Mesenchymal stem cell (in vitro differentiated cells and primary cell): Measurements from ENCODE around the gene AGAP1.

Experiments used
- DNase-seq: peaks from one replicate; pipeline ENCODE4 v3.0.0-alpha.2; 2013
- H2AFZ ChIP-seq: one replicate; pipeline ENCODE4 v1.6.1; 2013; ENCODE audit warnings: low read depth, mild to moderate bottlenecking, control low read depth, inconsistent platforms, low read length, moderate library complexity
- H2AK5ac ChIP-seq: 2 replicates; pipeline ENCODE4 v1.6.1; 2013; ENCODE audit warnings: low read length, moderate library complexity, mild to moderate bottlenecking, inconsistent platforms; ENCODE audit not compliant: severe bottlenecking
- H2BK120ac ChIP-seq: one replicate; pipeline ENCODE4 v1.6.1; 2013; ENCODE audit warnings: low read depth, mild to moderate bottlenecking, inconsistent platforms, low read length, moderate library complexity
- H2BK12ac ChIP-seq, 2 experiments: one replicate each; pipeline ENCODE4 v1.6.1; 2013; ENCODE audit warnings: inconsistent platforms in 2 of 2, low read length in 2 of 2, mild to moderate bottlenecking in 2 of 2, moderate library complexity in 2 of 2, control low read depth in 1 of 2
- H2BK15ac ChIP-seq: one replicate; pipeline ENCODE4 v1.6.1; 2013; ENCODE audit warnings: mild to moderate bottlenecking, low read depth, inconsistent platforms; ENCODE audit not compliant: poor library complexity, severe bottlenecking
- H2BK5ac ChIP-seq: 2 replicates; pipeline ENCODE4 v1.6.1; 2013; ENCODE audit warnings: low read depth, mild to moderate bottlenecking, low read length, control low read depth, inconsistent platforms; ENCODE audit not compliant: poor library complexity, severe bottlenecking
- H3K14ac ChIP-seq, 2 experiments: one replicate each; pipeline ENCODE4 v1.6.1; 2013; ENCODE audit warnings: inconsistent platforms in 2 of 2, low read length in 2 of 2, control low read depth in 1 of 2, mild to moderate bottlenecking in 1 of 2, moderate library complexity in 1 of 2
- H3K18ac ChIP-seq, 2 experiments: one replicate each; pipeline ENCODE4 v1.6.1; 2013; ENCODE audit warnings: inconsistent platforms in 2 of 2, low read length in 2 of 2, control low read depth in 1 of 2, low read depth in 1 of 2, mild to moderate bottlenecking in 1 of 2
- H3K23ac ChIP-seq, 2 experiments: one replicate each; pipeline ENCODE4 v1.6.1; 2013; ENCODE audit warnings: inconsistent platforms in 2 of 2, low read length in 2 of 2, mild to moderate bottlenecking in 2 of 2, moderate library complexity in 2 of 2, control low read depth in 1 of 2
- H3K27ac ChIP-seq: 2 replicates; pipeline ENCODE4 v1.5.1; 2013; ENCODE audit warnings: mild to moderate bottlenecking, moderate library complexity, low read length, control low read depth, inconsistent platforms; ENCODE audit not compliant: poor library complexity, severe bottlenecking
- H3K27me3 ChIP-seq, 2 experiments: 2 replicates each; pipeline versions ENCODE4 v1.6.1 to v1.7.0; 2013; ENCODE audit warnings: low read length in 2 of 2, mild to moderate bottlenecking in 2 of 2, moderate library complexity in 2 of 2, control low read depth in 1 of 2, inconsistent platforms in 1 of 2; ENCODE audit not compliant: control insufficient read depth in 1 of 2, insufficient read depth in 1 of 2
- H3K36me3 ChIP-seq, 2 experiments: 2 replicates each; pipeline versions ENCODE4 v1.6.1 to v1.7.0; 2013; ENCODE audit warnings: low read length in 2 of 2, control low read depth in 1 of 2, inconsistent platforms in 1 of 2, low read depth in 1 of 2, mild to moderate bottlenecking in 1 of 2; ENCODE audit not compliant: insufficient read depth in 2 of 2, control insufficient read depth in 1 of 2
- H3K4ac ChIP-seq, 2 experiments: one replicate each; pipeline ENCODE4 v1.6.1; 2013; ENCODE audit warnings: inconsistent platforms in 2 of 2, low read length in 2 of 2, mild to moderate bottlenecking in 2 of 2, moderate library complexity in 2 of 2, control low read depth in 1 of 2, low read depth in 1 of 2
- H3K4me1 ChIP-seq: 2 replicates; pipeline ENCODE4 v1.6.1; 2013; ENCODE audit warnings: low read depth, low read length, control low read depth; ENCODE audit not compliant: control insufficient read depth, insufficient read depth
- H3K4me2 ChIP-seq: 2 replicates; pipeline ENCODE4 v1.6.1; 2013; ENCODE audit warnings: low read length, mild to moderate bottlenecking, inconsistent platforms; ENCODE audit not compliant: poor library complexity, severe bottlenecking
- H3K4me3 ChIP-seq, 2 experiments: 2 replicates each; pipeline versions ENCODE4 v1.5.1 to v1.7.0; 2013; ENCODE audit warnings: low read length in 2 of 2, mild to moderate bottlenecking in 2 of 2, control low read depth in 1 of 2, low read depth in 1 of 2; ENCODE audit not compliant: insufficient read depth in 1 of 2
- H3K79me1 ChIP-seq: replicated peaks from 2 replicates; pipeline ENCODE4 v1.6.1; 2013; ENCODE audit warnings: mild to moderate bottlenecking, control low read depth, low read length, inconsistent platforms; ENCODE audit not compliant: poor library complexity, severe bottlenecking
- H3K9ac ChIP-seq: 2 replicates; pipeline ENCODE4 v1.7.0; 2013; ENCODE audit warnings: mild to moderate bottlenecking, low read length, moderate library complexity
- H3K9me3 ChIP-seq: 2 replicates; pipeline ENCODE4 v1.7.0; 2013; ENCODE audit warnings: mild to moderate bottlenecking, low read length; ENCODE audit not compliant: control insufficient read depth
- H4K8ac ChIP-seq: one replicate; pipeline ENCODE4 v1.6.1; 2013; ENCODE audit warnings: inconsistent platforms, mild to moderate bottlenecking, low read length, moderate library complexity
- H4K91ac ChIP-seq: one replicate; pipeline ENCODE4 v1.6.1; 2013; ENCODE audit warnings: mild to moderate bottlenecking, low read length, inconsistent platforms
- WGBS: methylation state at CpG from one replicate; pipeline ENCODE4 v1.1.7; 2013; ENCODE audit warnings: mixed read lengths; 5-methylcytosine and 5-hydroxymethylcytosine counted together

The AGAP1 gene

GRCh38 chr2:235634435-235635158, 140.8 kb downstream of the AGAP1 start:
- H4K8ac ChIP-seq = no peak overlapping the region
- H2AK5ac ChIP-seq = no peak overlapping the region
- no peaks in the 10 kb centered on the region for H3K9me3 ChIP-seq
- no peak overlapping the region for H3K4ac ChIP-seq
- H2BK120ac ChIP-seq = no peak overlapping the region
- H3K23ac ChIP-seq = no peak overlapping the region
- no peak overlapping the region for H2BK15ac ChIP-seq
- peaks cover 12% of the 10 kb centered on the region for H3K4me1 ChIP-seq
- DNase-seq = peak; percentile 59
- H3K36me3 ChIP-seq = no peaks in the 10 kb centered on the region
- no peak overlapping the region for H3K27ac ChIP-seq
- WGBS = 81% methylated on average over 11 of the region's 12 CpGs
- peak overlapping the region; percentile 74 for H3K9ac ChIP-seq
- H3K4me3 ChIP-seq = peak overlapping the region in 1 of 2 experiments; percentile 44
- H2AFZ ChIP-seq = no peak overlapping the region
- no peak overlapping the region for H2BK5ac ChIP-seq
- no peak overlapping the region for H3K4me2 ChIP-seq
- no peak overlapping the region for H3K14ac ChIP-seq
- no peak overlapping the region for H2BK12ac ChIP-seq
- H3K27me3 ChIP-seq = no peaks in the 10 kb centered on the region
- H4K91ac ChIP-seq = no peak overlapping the region
- peaks cover 63% of the 10 kb centered on the region for H3K79me1 ChIP-seq
- H3K18ac ChIP-seq = no peak overlapping the region

- peaks cover 56% of the 10 kb centered on the region for H3K79me1 ChIP-seq
- H3K4me3 ChIP-seq = no peak overlapping the region
- H2BK12ac ChIP-seq = no peak overlapping the region
- WGBS = 94% methylated on average over 12 of the region's 12 CpGs
- peak overlapping the region; percentile 50 for H2BK15ac ChIP-seq
- no peak overlapping the region for H3K14ac ChIP-seq
- H2AK5ac ChIP-seq = no peak overlapping the region
- H3K4me1 ChIP-seq = peaks cover 14% of the 10 kb centered on the region
- H3K18ac ChIP-seq = no peak overlapping the region
- no peak overlapping the region for H4K8ac ChIP-seq
- no peak overlapping the region for H3K4me2 ChIP-seq
- no peaks in the 10 kb centered on the region for H3K36me3 ChIP-seq
- no peak overlapping the region for H3K23ac ChIP-seq
- H2BK120ac ChIP-seq = no peak overlapping the region
- no peak overlapping the region for H2AFZ ChIP-seq
- no peaks in the 10 kb centered on the region for H3K27me3 ChIP-seq
- no peak overlapping the region for H4K91ac ChIP-seq
- no peaks in the 10 kb centered on the region for H3K9me3 ChIP-seq
- H2BK5ac ChIP-seq = no peak overlapping the region
- no peak for DNase-seq
- no peak overlapping the region for H3K4ac ChIP-seq
- peak overlapping the region; percentile 24 for H3K9ac ChIP-seq
- no peak overlapping the region for H3K27ac ChIP-seq
Observed at GRCh38 chr2:235636546-235636945, 142.7 kb downstream of the AGAP1 start.

- 96% methylated on average over 7 of the region's 7 CpGs for WGBS
Observed at GRCh38 chr2:235637896-235638295, 144.1 kb downstream of the AGAP1 start.

GRCh38 chr2:235638541-235639427, 144.9 kb downstream of the AGAP1 start:
- no peak for DNase-seq
- Histone ChIP-seq H4K91ac (no peak overlapping the region), H3K27ac (no peak overlapping the region), H4K8ac (peak overlapping the region; percentile 27), H2BK12ac (peak overlapping the region in 1 of 2 experiments; percentile 56), H2BK15ac (peak overlapping the region; percentile 44), H3K9ac (peak overlapping the region; percentile 87), H2AK5ac (no peak overlapping the region), H3K4me3 (peak overlapping the region in 1 of 2 experiments; percentile 17), H2BK120ac (no peak overlapping the region), H3K4ac (no peak overlapping the region), H3K36me3 (no peaks in the 10 kb centered on the region), H3K4me1 (peaks cover 24% of the 10 kb centered on the region), H3K23ac (no peak overlapping the region), H3K9me3 (no peaks in the 10 kb centered on the region), H2BK5ac (no peak overlapping the region), H2AFZ (no peak overlapping the region), H3K27me3 (no peaks in the 10 kb centered on the region), H3K4me2 (no peak overlapping the region), H3K79me1 (peaks cover 50% of the 10 kb centered on the region), H3K14ac (peak overlapping the region in 1 of 2 experiments; percentile 89), H3K18ac (peak overlapping the region; percentile 37 to 67)
- 82% methylated on average over 12 of the region's 12 CpGs for WGBS

More at GRCh38 chr2:235637896-235638295, 144.1 kb downstream of the AGAP1 start:
- Histone ChIP-seq H3K23ac (no peak overlapping the region), H3K18ac (no peak overlapping the region), H2BK120ac (no peak overlapping the region), H2BK5ac (no peak overlapping the region), H2BK15ac (no peak overlapping the region), H3K27ac (no peak overlapping the region), H3K27me3 (no peaks in the 10 kb centered on the region), H3K4me3 (no peak overlapping the region), H2BK12ac (peak overlapping the region in 1 of 2 experiments; percentile 22), H3K9ac (no peak overlapping the region), H3K14ac (no peak overlapping the region), H2AFZ (no peak overlapping the region), H3K4me1 (peaks cover 23% of the 10 kb centered on the region), H3K79me1 (peaks cover 51% of the 10 kb centered on the region), H4K91ac (no peak overlapping the region), H3K4me2 (no peak overlapping the region), H4K8ac (no peak overlapping the region), H3K9me3 (no peaks in the 10 kb centered on the region), H3K36me3 (no peaks in the 10 kb centered on the region), H2AK5ac (no peak overlapping the region), H3K4ac (no peak overlapping the region)
- no peak for DNase-seq
